NCI-H2029 treated with DMSO at 0.1 percent for 48 hours (cell line): ENCODE data around the gene TMED7.

Experiments used
- DNase-seq: peaks from one replicate; lab custom pipeline; 2025; lab: John Stamatoyannopoulos, UW

TMED7 gene

DNA sequence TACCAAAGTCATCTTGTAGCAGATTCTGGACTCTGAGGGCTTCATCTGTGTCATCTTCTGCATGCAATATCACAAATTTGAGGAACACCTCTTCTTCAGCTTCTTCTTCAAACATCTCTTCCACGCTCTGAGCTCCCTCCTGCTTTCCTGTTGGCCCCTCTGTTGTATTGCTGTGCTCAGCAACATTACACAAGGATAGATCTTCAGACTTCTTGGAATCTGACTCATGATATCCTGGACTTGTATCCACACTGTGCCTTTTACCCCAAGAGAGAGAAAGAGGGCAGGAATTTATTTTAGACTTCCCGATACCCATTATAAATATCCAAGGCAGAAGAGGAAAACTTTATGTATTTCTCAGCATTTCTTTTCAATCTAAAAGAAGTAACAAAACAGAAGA lies 44.9 kb downstream of the TMED7 start:
- no peak for DNase-seq

DNA sequence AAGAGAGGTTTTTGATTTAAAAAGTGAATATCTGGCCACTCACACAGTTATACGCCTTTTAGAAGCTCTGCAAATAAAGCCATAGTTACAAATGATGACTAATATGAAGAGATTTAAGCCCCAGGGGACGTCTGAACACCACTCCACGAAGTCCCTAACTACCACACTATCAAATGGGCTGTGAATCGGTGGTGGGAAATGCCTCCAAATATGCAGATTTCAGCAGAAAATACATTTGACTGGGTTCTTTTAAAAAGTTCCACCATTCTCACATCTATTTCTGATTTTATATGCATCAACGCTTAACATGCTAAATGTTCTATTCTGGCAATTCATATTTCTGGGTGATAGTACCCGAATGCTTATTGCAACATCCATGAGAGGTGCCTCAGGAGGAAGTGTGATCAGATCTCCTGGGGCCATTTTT lies 46.1 kb downstream of the TMED7 start:
- no peak for DNase-seq

DNA sequence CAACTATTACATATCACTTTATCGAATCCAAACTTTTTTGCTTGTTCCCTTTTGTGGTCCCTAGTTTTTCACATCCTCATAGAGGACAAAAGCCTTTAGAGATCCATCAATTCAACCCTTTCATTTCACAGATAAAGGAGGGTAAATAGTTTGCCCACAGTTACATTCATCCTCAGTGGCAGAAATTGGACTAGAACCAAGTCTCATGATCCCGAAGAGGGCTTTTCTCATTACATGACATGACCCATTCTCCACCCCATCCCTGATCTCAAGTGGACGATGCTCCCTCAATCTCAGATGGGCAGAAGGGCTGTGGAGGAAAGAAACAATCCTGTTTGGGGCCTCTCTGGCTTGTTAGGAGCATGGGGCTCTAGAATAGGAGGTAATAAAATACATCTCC lies 46.6 kb downstream of the TMED7 start:
- no peak for DNase-seq

DNA sequence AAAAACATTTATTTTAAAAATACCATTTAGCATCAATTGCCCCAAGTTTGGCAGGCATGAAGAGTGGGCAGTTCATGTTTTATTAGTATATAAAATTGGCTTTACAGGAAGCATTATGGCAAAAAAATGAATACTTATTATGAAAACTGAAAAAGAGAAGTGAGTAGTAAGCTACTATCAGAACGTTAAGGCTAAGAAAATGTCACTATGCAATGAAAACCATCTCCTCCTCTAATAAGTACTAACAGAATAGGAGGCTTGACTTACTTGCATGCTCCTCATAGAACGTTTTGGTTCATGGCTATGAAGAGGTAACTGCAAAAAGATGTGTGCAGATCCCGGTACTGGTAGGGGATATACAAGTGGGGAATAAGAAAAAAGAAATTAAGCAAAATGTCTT lies 47.2 kb downstream of the TMED7 start:
- no peak for DNase-seq

DNA sequence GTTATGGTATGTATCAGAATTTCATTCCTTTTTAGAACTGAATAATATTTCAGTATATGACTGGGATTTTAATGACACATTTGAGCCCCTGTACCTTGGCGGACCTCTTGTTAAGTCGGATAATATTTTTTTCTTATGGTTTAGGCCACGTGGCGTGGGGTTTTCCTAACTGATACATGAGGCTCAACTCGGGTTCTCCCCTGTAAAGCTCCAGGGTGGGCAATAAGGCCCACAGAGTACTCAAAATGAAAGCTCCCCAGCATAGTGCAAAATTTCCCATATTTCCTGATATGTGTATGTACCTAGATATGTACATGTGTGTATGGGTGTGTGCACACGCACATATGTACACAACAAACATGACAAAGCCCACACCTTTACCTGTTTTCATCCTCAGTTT lies 48.1 kb downstream of the TMED7 start:
- DNase-seq, result no peak

DNA sequence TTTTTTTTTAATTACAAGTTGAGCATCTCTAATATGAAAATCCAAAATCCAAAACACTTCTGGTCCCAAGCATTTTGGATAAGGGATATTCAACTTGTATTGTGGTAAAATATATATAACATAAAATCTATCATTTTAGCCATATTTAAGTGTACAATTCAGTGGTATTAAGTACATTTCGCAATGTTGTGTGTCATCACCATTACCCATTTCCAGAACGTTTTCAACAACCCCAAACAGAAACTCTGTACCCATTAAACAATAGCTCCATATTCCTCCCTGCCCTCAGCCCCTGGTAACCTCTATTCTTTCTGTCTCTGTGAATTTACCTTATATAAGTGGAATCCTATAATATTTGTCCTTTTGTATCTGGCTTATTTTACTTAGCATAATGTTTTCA lies 48.5 kb downstream of the TMED7 start:
- no peak for DNase-seq

DNA sequence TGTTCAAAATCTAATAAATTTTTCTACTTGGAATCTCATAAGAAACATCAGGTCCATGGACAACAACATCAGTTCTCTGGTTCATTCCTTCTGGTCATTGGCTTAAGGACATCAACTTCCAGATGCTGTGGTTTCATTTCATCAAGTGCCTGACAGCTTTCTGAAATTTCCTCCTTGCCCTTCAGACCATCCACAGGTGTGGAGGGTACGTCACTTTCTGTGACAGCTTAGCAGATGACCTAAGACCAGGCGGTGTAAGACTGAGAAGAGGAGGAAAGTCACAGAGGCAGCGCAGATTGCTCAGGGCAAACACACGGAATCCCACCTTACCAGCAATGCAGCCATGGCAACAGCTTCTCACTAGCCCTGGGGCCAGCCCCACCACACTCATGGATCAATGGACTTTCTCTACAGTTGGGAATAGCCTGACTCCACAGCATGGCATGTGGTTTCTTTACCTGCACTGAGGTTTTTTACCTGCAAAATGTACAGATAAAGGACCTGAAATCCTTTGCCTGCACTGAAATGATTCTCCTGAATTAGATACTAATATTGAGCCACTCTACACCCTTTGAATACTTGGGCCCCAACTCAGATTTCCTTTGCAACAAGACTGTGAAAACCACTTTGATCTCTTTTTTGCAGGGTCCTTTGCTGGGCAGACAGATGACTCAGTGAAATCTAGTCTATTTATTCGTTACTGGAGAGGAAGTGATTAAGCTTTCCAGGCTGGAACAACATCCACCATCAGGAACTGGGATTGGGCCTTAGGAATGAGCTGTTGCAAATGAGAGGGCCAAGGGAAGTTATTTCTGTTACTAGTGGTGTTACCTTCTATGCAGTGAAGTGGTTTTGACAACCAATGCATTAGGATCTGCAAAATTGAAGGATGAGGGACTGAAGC lies 50.4 kb downstream of the TMED7 start:
- DNase-seq, result no peak

DNA sequence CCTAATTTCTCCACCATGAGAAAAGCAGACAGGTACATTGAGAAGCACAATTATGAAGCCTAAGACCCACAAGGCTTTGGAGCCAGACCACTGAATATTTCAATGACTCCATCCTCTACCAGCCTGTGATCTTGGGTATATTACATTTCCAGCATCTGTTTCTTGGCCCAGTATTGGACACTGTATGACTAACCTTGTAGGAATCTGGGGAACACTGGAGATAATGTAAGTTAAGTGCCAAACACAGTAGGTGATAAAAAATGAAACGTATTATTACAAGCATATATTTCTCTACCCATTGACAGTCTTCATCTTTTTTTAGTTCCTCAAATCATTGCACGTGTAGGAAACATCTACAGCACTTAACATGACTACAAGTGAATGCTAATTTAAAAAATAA lies 52.7 kb downstream of the TMED7 start:
- no peak for DNase-seq

DNA sequence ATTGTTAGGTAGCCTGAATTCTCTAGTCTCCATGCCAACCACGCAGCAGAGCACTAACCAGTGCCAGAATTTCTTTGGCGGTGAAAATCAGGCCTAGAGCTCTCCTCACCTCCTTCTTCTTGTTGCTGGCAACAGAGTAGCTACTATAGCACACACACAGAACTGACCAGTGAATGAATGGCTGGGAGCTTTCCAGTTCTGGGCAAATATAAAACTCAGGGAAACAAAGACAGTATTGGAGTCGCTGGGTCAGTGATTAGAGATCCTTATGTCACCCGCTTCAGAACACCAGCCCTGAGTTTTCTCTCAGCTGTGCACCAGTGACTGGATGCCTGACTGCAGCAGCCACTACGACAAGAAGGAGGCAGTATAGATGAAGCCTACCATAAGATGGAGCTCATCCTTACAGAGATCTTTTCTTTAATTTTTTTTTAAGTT lies 54.4 kb downstream of the TMED7 start:
- no peak for DNase-seq

DNA sequence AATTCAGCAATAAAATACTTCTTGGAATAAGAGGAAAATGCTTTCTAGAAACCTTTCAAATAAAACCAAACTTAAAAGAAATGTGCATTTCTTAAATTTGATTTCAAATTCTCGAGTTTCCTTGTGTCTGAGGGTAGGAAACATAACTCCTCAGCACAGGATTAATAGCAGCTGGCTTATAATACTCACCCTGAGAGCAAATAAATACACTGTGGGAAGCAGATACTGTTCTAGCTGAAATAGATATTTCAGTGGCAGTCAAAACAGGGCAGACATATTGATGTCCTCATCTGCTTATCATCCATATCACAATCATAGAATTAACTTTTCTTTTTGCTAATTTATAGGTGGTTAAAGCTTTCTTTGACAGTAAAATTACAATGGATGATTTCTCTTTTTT lies 57.2 kb downstream of the TMED7 start:
- no peak for DNase-seq

DNA sequence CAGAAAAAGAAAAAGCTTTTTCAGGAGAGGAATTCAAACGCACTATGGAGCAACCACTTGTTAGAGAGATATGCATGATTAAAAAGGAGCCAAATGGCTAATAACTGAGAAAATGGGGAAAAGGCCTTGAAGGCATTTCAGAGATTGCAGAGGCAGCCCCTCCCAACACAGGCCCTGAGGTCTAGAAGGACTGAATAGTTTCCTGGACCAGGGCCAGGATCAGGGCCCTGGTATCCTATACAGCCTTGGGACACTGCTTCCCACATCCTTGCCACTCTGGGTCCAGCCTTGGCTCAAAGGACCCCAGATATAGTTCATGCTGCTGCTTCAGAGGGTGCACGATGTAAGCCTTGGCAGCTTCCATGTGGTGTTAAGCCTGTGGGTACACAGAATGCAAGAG lies 60.6 kb downstream of the TMED7 start:
- DNase-seq, result no peak
